ENCODE results near the gene SF3B4. TPM values are rescaled to one million over a fixed set of nuclear protein-coding genes. Genes with fewer than 3 reads are reported as not detected.
A peak's percentile ranks its signal among the peaks of the same experiment; 100 is the strongest.

SF3B4 gene
- total and polyA plus RNA-seq, 2 of the 4 experiments (the other 2 are of a cell fraction): 6.6 to 64.4 TPM

DNA sequence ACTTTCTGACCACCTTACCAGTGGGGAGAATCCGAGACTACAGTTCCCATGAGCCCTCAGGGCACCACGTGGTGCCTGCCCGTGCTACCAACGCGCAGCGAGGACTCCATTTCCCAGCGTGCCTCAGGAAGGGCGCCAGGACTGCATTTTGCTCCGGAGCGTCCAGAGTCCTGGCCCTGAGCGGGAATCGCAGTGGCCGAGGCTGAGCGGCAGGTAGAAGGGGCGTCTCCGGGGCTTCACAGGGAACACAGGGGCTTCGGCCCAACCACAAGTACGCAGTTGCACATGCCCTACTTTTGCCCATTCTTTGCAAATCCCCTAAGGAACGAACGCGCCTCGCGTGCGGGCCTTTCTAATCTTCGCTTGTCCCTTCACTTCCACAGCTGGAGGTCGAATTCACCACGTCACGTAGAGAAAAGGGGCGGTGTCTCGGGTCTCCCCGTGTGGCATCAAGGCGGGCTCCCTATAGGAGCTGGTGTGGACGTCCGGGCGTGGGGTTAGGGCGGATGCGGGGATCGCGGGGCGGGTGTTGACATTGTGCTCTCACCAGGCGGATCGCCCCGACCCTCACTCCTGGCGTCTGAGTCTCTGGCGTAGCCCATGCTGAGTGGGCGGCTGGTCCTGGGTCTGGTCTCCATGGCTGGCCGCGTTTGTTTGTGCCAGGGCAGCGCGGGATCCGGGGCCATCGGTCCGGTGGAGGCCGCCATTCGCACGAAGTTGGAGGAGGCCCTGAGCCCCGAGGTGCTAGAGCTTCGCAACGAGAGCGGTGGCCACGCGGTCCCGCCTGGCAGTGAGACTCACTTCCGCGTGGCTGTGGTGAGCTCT, 27.9 kb downstream of the SF3B4 start, which contains the start of gene BOLA1:
BOLA1 (plus strand) TSS at position 109 of the 825 bp plus-strand sequence; CDS start at position 601, 492 bp downstream.
- Histone ChIP-seq H2AFZ (replicated peaks; ENCODE audit: low read length, poor library complexity) (peak within 1 kb of the TSS; percentile 97), H4K91ac (ENCODE audit: insufficient read depth, low read depth, low read length) (peak within 1 kb of the TSS; percentile 92), H3K4me2 (ENCODE audit: low read depth, low read length) (peak within 1 kb of the TSS; percentile 77), H3K36me3 (ENCODE audit: control insufficient read depth, insufficient read depth, low read length) (peaks cover under 1% of the 10 kb centered on the region; the same call in 1 of the 2 replicates), H2BK15ac (ENCODE audit: low read depth, low read length) (peak within 1 kb of the TSS; percentile 50; the same call in 1 of the 3 replicates), H4K8ac (ENCODE audit: low read depth in 2 of 2, low read length in 2 of 2) (peak within 1 kb of the TSS; percentile 78 to 98), H3K27ac (ENCODE audit: insufficient read depth, low read length) (peak within 1 kb of the TSS; percentile 61), H3K4ac (ENCODE audit: low read depth, low read length) (peak within 1 kb of the TSS; percentile 94), H3K9me3 (ENCODE audit: control insufficient read depth, insufficient read depth, low read length) (peaks cover 2% of the 10 kb centered on the region; the same call in 1 of the 2 replicates), H3K23ac (ENCODE audit: low read depth, low read length) (peak within 1 kb of the TSS; percentile 94), H2BK120ac (ENCODE audit: low read depth, low read length) (peak within 1 kb of the TSS; percentile 48), H2BK5ac (ENCODE audit: low read depth, low read length, poor library complexity, severe bottlenecking) (peak within 1 kb of the TSS; percentile 56), H3K4me1 (ENCODE audit: control insufficient read depth, insufficient read depth, low read length) (peaks cover 4% of the 10 kb centered on the region), H3K27me3 (ENCODE audit: control insufficient read depth, insufficient read depth, low read length) (no peaks in the 10 kb centered on the region), H3K14ac (replicated peaks; ENCODE audit: low read depth, low read length) (peak within 1 kb of the TSS; percentile 95), H3K9ac (ENCODE audit: low read depth, low read length) (peak within 1 kb of the TSS; percentile 59), H3K56ac (ENCODE audit: extremely low read depth, insufficient read depth, low read length) (peak within 1 kb of the TSS; percentile 69; the same call in 1 of the 2 replicates), H2AK9ac (replicated peaks; ENCODE audit: low read depth, low read length, poor library complexity) (peak within 1 kb of the TSS; percentile 89), H3K79me1 (ENCODE audit: low read depth in 1 of 2, low read length in 2 of 2) (peaks cover 0 to 10% of the 10 kb centered on the region in 2 experiments; a peak in 3 of 4 replicates), H4K20me1 (ENCODE audit: insufficient read depth, low read length) (no peaks in the 10 kb centered on the region), H4K5ac (ENCODE audit: low read depth, low read length) (peak within 1 kb of the TSS; percentile 71), H2BK20ac (ENCODE audit: low read depth, low read length) (no peak within 1 kb of the TSS), H3K4me3 (ENCODE audit: insufficient read depth, low read depth, low read length) (peak within 1 kb of the TSS; percentile 54), H2AK5ac (ENCODE audit: low read depth, low read length) (peak within 1 kb of the TSS; percentile 69), H3K18ac (ENCODE audit: low read depth, low read length) (peak within 1 kb of the TSS; percentile 33), H3K9me1 (ENCODE audit: insufficient read depth, low read length) (peaks cover 11% of the 10 kb centered on the region)
- DNase-seq (peak; percentile 88), ATAC-seq (ENCODE audit: low read depth) (peak; percentile 99)
- CTCF ChIA-PET: interaction anchor here (0.9 kb wide), 1 partner anchor 11 kb away, joined by 3 read pairs; a partner anchor contains a TSS
- in situ Hi-C loops (cut with MboI; ENCODE audit: low sequenced_read_pairs) (loop anchor here (5.0 to 10.0 kb wide), 2 partner anchors 38 to 155 kb away; partner anchors contain the start of gene MTMR11), intact Hi-C loops (cut with micrococcal nuclease) (loop anchor here (5.0 kb wide), 1 partner anchor 153 kb away; no protein-coding TSS in a partner anchor), dilution Hi-C loops (cut with HindIII; ENCODE audit: low sequenced_read_pairs, unreplicated experiment) (no loop called here)
- POLR2A ChIA-PET (ENCODE audit: unreplicated experiment): no interaction called here
- 7% methylated on average over 36 of the region's 65 CpGs; no CpG with 5 or more reads in 1 of the 2 experiments for WGBS, 2 experiments (ENCODE audit: extremely low coverage in 2 of 2, insufficient read length in 1 of 2)
- no TSS peak for BruUV-seq (replicated peaks)
- no peak for TF ChIP-seq CHD1 (IDR thresholded peaks at IDR 0.05; ENCODE audit: low read depth, low read length)
- TF ChIP-seq, protein P1, sequence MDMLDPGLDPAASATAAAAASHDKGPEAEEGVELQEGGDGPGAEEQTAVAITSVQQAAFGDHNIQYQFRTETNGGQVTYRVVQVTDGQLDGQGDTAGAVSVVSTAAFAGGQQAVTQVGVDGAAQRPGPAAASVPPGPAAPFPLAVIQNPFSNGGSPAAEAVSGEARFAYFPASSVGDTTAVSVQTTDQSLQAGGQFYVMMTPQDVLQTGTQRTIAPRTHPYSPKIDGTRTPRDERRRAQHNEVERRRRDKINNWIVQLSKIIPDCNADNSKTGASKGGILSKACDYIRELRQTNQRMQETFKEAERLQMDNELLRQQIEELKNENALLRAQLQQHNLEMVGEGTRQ (IDR thresholded peaks at IDR 0.05; ENCODE audit: low read depth, low read length): peak; percentile 99
- no peak for TF ChIP-seq RCOR1 (IDR thresholded peaks at IDR 0.05; ENCODE audit: insufficient replicate concordance, low read length)
- TF ChIP-seq SMC3 (IDR thresholded peaks at IDR 0.05; ENCODE audit: low read depth, low read length): no peak
- peak; percentile 19; the same call in 1 of the 2 replicates for TF ChIP-seq MXI1 (IDR thresholded peaks at IDR 0.05; ENCODE audit: borderline replicate concordance, low read depth, low read length)
- no peak for TF ChIP-seq CEBPB (IDR thresholded peaks at IDR 0.05; ENCODE audit: low read depth, low read length)
- no peak for TF ChIP-seq POLR2A (IDR thresholded peaks at IDR 0.05; ENCODE audit: low read depth, low read length)
- TF ChIP-seq MAFK (IDR thresholded peaks at IDR 0.05; ENCODE audit: low read depth, low read length): no peak
- peak; percentile 84 for TF ChIP-seq BHLHE40 (IDR thresholded peaks at IDR 0.05; ENCODE audit: low read depth, low read length)
- TF ChIP-seq, protein P2, sequence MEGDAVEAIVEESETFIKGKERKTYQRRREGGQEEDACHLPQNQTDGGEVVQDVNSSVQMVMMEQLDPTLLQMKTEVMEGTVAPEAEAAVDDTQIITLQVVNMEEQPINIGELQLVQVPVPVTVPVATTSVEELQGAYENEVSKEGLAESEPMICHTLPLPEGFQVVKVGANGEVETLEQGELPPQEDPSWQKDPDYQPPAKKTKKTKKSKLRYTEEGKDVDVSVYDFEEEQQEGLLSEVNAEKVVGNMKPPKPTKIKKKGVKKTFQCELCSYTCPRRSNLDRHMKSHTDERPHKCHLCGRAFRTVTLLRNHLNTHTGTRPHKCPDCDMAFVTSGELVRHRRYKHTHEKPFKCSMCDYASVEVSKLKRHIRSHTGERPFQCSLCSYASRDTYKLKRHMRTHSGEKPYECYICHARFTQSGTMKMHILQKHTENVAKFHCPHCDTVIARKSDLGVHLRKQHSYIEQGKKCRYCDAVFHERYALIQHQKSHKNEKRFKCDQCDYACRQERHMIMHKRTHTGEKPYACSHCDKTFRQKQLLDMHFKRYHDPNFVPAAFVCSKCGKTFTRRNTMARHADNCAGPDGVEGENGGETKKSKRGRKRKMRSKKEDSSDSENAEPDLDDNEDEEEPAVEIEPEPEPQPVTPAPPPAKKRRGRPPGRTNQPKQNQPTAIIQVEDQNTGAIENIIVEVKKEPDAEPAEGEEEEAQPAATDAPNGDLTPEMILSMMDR (conservative IDR thresholded peaks at IDR 0.05; ENCODE audit: low read depth, low read length): no peak
- no peak for TF ChIP-seq RAD21 (IDR thresholded peaks at IDR 0.05; ENCODE audit: low read length)
- TF ChIP-seq MAZ (IDR thresholded peaks at IDR 0.05; ENCODE audit: borderline replicate concordance, low read depth, low read length): no peak; the same call in 1 of the 2 replicates
- TF ChIP-seq RFX5 (IDR thresholded peaks at IDR 0.05; ENCODE audit: low read depth, low read length): no peak
